PC-3 (cell line): Measurements from ENCODE around the gene CD300LB. TPM values are rescaled to one million over a fixed set of nuclear protein-coding genes. Genes with fewer than 3 reads are reported as not detected.

Experiments used
- ATAC-seq: fragments of 200-7000 bp; cut with Tn5 transposase; 2 replicates; pipeline ENCODE4 v1.9.1; 2020; ENCODE audit warnings: mild to moderate bottlenecking, moderate library complexity
- Bru-seq: library from RNA; stranded (reverse); fragments of 400-500 nt; gene quantifications from one replicate; lab custom pipeline; 2021; lab: Mats Ljungman, UMichigan
- BruChase-seq, 2 experiments: library from RNA; stranded (reverse); fragments of 400-500 nt; gene quantifications; one replicate each; lab custom pipeline; 2021; lab: Mats Ljungman, UMichigan
- BruUV-seq: library from RNA; stranded (reverse); fragments of 400-500 nt; replicated peaks from 2 replicates; lab custom pipeline; 2021; lab: Mats Ljungman, UMichigan
- CTCF ChIA-PET: fragments of 300-600 bp; sonication (Branson Sonifier 250); formaldehyde crosslinking; loops from one replicate; lab custom pipeline; 2022; ENCODE audit warnings: antibody characterized with exemption; lab: Charles Lee
- POLR2A ChIA-PET: fragments of 300-600 bp; sonication (Branson Sonifier 250); formaldehyde crosslinking; loops from one replicate; lab custom pipeline; 2022; ENCODE audit warnings: antibody characterized with exemption; ENCODE audit not compliant: unreplicated experiment; lab: Charles Lee
- DNase-seq: peaks from one replicate; pipeline ENCODE4 v3.0.0-alpha.2; 2015
- H2AFZ ChIP-seq: fragments of 300-600 bp; sonication (generic); 2 replicates; pipeline ENCODE4 v1.6.0; 2016; ENCODE audit warnings: antibody characterized with exemption, low read length
- H3F3A ChIP-seq: fragments of 300-600 bp; sonication (generic); one replicate; pipeline ENCODE4 v1.6.0; 2017; ENCODE audit warnings: antibody characterized with exemption, low read length, control low read depth, mild to moderate bottlenecking; ENCODE audit not compliant: unreplicated experiment
- H3K27ac ChIP-seq: fragments of 300-600 bp; sonication (generic); 2 replicates; pipeline ENCODE4 v1.5.1; 2016; ENCODE audit warnings: mild to moderate bottlenecking, low read length
- H3K27me3 ChIP-seq: fragments of 300-600 bp; sonication (generic); 2 replicates; pipeline ENCODE4 v1.6.1; 2016; ENCODE audit warnings: low read length, mixed read lengths
- H3K36me3 ChIP-seq: fragments of 300-600 bp; sonication (generic); 2 replicates; pipeline ENCODE4 v1.6.1; 2016; ENCODE audit warnings: low read depth, mixed run types, low read length, mixed read lengths
- H3K4me1 ChIP-seq: fragments of 300-600 bp; sonication (generic); 2 replicates; pipeline ENCODE4 v1.5.1; 2016; ENCODE audit warnings: low read length; ENCODE audit not compliant: insufficient read depth
- H3K4me2 ChIP-seq: fragments of 300-600 bp; sonication (generic); 2 replicates; pipeline ENCODE4 v1.6.0; 2016; ENCODE audit warnings: low read length
- H3K4me3 ChIP-seq: fragments of 300-600 bp; sonication (generic); 2 replicates; pipeline ENCODE4 v1.5.1; 2016; ENCODE audit warnings: mild to moderate bottlenecking, low read length, mixed read lengths
- H3K79me2 ChIP-seq: fragments of 300-600 bp; sonication (generic); 2 replicates; pipeline ENCODE4 v1.6.1; 2017; ENCODE audit warnings: low read length, mixed read lengths
- H3K9ac ChIP-seq: fragments of 300-600 bp; sonication (generic); 2 replicates; pipeline ENCODE4 v1.6.0; 2016; ENCODE audit warnings: mild to moderate bottlenecking, low read length
- H3K9me2 ChIP-seq: fragments of 300-600 bp; sonication (generic); replicated peaks from 2 replicates; pipeline ENCODE4 v1.6.1; 2016; ENCODE audit warnings: mixed run types, low read length, mixed read lengths
- H3K9me3 ChIP-seq: fragments of 300-600 bp; sonication (generic); 2 replicates; pipeline ENCODE4 v1.6.1; 2016; ENCODE audit warnings: low read length, mixed read lengths
- H4K20me1 ChIP-seq: fragments of 300-600 bp; sonication (generic); 2 replicates; pipeline ENCODE4 v1.6.1; 2016; ENCODE audit warnings: low read length, mixed read lengths
- EZH2 ChIP-seq: fragments of 300-600 bp; sonication (generic); IDR thresholded peaks from one replicate; pipeline ENCODE4 v1.6.1; 2017; ENCODE audit warnings: antibody characterized with exemption, mild to moderate bottlenecking, low read length; ENCODE audit not compliant: unreplicated experiment
- EZH2phosphoT487 ChIP-seq: fragments of 300-600 bp; sonication (generic); IDR thresholded peaks from 2 replicates; pipeline ENCODE4 v1.6.1; 2018; ENCODE audit warnings: mild to moderate bottlenecking, antibody characterized with exemption, low read length, borderline replicate concordance
- intact Hi-C: fragments of 100-400 bp; cut with micrococcal nuclease; formaldehyde crosslinking; loops from 2 replicates; pipeline ENCODE4 v1.9.0; 2023
- long read RNA-seq: library from polyadenylated mRNA; unstranded; transcript quantifications from one replicate; pipeline ENCODE4 v2.0.0, GENCODE V29; 2021; ENCODE audit not compliant: unreplicated experiment
- total RNA-seq: library from RNA; depleted of rRNA; stranded (reverse); fragments of >200 nt; gene quantifications from 2 replicates; pipeline ENCODE4 v1.2.3, GENCODE V29; 2014; rRNA removed
- TF ChIP-seq, protein P1 (sequence below): fragments of 300-600 bp; sonication (generic); conservative IDR thresholded peaks from 2 replicates; pipeline ENCODE4 v1.5.1; 2017; ENCODE audit warnings: antibody characterized with exemption, low read depth, mild to moderate bottlenecking, low read length

The CD300LB gene
- total RNA-seq (not detected in 2 replicates), Bru-seq, nascent RNA (not detected), BruChase-seq, experiment 1, labeled RNA remaining after a 6-hour chase (not detected), BruChase-seq, experiment 2, labeled RNA remaining after a 2-hour chase (percentile 6 among the genes with signal in this experiment)
- long read RNA-seq = 0 reads

DNA sequence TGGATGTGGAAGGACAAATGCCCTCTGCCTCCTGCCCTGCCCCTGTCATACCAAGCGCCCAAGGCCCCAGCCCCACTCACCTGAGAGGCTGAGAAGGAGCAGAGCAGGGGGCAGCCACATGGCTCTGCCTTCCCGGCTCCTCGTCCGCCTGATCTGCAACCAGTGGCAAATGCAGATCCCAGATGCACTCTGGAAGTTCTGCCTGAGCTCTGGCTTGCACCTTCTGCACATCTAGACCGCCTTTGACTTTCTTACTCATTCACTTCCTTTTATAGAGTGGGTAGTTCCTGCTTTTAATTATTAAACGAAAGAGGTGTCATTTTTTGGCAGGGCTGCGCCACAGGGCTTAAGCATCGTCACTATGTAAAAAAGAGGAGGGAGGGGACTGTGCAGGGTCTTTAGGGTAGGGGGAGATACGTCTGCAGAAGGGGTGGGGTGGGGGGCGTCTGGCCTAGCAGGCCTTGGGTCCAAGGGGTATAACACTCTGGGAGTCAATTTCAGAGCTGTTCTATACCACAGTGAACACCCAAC, at the start of gene CD300LB:
CD300LB (minus strand) TSS at position 245 of the 531 bp plus-strand sequence; CDS start at position 120, 125 bp downstream.
- no peaks in the 10 kb centered on the region for H3F3A ChIP-seq
- peaks cover 65% of the 10 kb centered on the region for H3K27me3 ChIP-seq
- H4K20me1 ChIP-seq = no peaks in the 10 kb centered on the region
- intact Hi-C loops = no loop called here
- TF ChIP-seq, protein P1, sequence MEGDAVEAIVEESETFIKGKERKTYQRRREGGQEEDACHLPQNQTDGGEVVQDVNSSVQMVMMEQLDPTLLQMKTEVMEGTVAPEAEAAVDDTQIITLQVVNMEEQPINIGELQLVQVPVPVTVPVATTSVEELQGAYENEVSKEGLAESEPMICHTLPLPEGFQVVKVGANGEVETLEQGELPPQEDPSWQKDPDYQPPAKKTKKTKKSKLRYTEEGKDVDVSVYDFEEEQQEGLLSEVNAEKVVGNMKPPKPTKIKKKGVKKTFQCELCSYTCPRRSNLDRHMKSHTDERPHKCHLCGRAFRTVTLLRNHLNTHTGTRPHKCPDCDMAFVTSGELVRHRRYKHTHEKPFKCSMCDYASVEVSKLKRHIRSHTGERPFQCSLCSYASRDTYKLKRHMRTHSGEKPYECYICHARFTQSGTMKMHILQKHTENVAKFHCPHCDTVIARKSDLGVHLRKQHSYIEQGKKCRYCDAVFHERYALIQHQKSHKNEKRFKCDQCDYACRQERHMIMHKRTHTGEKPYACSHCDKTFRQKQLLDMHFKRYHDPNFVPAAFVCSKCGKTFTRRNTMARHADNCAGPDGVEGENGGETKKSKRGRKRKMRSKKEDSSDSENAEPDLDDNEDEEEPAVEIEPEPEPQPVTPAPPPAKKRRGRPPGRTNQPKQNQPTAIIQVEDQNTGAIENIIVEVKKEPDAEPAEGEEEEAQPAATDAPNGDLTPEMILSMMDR = no peak
- TF ChIP-seq EZH2 (no peak), EZH2phosphoT487 (no peak)
- no peak within 1 kb of the TSS for H3K4me3 ChIP-seq
- no peak within 1 kb of the TSS for H3K4me2 ChIP-seq
- POLR2A ChIA-PET = no interaction called here
- H3K36me3 ChIP-seq = no peaks in the 10 kb centered on the region
- H2AFZ ChIP-seq = no peak within 1 kb of the TSS
- BruUV-seq = no TSS peak
- H3K27ac ChIP-seq = no peak within 1 kb of the TSS
- no peaks in the 10 kb centered on the region for H3K9me2 ChIP-seq
- peaks cover 7% of the 10 kb centered on the region; the same call in 1 of the 2 replicates for H3K9me3 ChIP-seq
- H3K79me2 ChIP-seq = no peaks in the 10 kb centered on the region
- CTCF ChIA-PET = no interaction called here
- H3K9ac ChIP-seq = no peak within 1 kb of the TSS
- H3K4me1 ChIP-seq = no peaks in the 10 kb centered on the region
- DNase-seq (no peak), ATAC-seq (no peak)

DNA sequence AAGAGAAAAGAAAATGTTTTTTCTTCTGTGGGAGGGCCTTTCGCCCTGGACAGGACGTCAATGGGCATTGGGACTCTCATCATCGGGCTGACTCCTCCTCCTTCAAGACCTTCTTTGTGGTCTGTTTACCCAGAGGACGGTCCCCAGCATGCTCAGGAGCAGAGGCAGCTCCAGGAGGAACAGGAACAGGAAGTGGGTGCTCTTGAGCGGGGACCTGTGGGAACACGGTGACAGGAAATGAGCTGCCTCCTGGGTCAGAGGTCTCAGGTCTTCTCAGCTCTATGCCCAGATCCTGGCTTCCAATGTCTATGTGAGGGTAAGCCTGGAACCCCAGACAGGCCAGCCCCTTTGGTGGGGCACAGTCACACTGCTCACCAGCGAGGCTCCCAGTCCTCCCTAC, 48.6 kb upstream of the CD300LB start:
- Histone ChIP-seq H3K9me2 (no peaks in the 10 kb centered on the region), H3K36me3 (no peaks in the 10 kb centered on the region), H2AFZ (no peak overlapping the region), H3K27me3 (peaks cover 58% of the 10 kb centered on the region), H3F3A (no peaks in the 10 kb centered on the region), H4K20me1 (no peaks in the 10 kb centered on the region), H3K27ac (no peak overlapping the region), H3K4me3 (no peak overlapping the region), H3K9ac (no peak overlapping the region), H3K4me2 (no peak overlapping the region), H3K4me1 (no peaks in the 10 kb centered on the region), H3K9me3 (0 out of 2 replicates have a peak, but pooled peaks cover 4% of the 10 kb centered on the region), H3K79me2 (no peaks in the 10 kb centered on the region)
- no peak for ATAC-seq
- no peak for DNase-seq
- CTCF ChIA-PET = no interaction called here
- no peak for TF ChIP-seq EZH2
- no peak for TF ChIP-seq EZH2phosphoT487
- TF ChIP-seq, protein P1 = no peak
- POLR2A ChIA-PET = no interaction called here
- intact Hi-C loops = no loop called here
- no TSS peak for BruUV-seq

DNA sequence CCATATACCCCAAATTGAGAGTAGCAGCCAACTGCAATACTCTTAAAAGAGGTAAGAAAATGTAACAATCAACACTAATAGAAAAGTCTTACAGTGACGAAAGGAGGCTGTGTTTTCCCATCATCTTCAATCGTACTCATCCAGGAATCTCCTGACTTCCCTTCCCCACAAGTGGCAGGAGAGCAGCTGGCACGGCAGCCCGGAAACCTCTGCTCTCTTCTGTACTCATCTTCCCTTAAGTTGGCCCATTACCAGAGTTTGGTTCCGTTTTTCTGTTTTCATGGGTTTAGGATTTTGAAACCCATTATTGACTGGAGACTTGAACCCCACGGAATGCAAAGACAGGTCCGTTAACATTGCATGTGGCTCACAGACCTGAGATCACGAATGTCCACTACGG, 47.7 kb upstream of the CD300LB start:
- ChIA-PET POLR2A (no interaction called here), CTCF (no interaction called here)
- Histone ChIP-seq H3K27me3 (peaks cover 58% of the 10 kb centered on the region), H2AFZ (no peak overlapping the region), H3K4me2 (no peak overlapping the region), H3K27ac (no peak overlapping the region), H3K79me2 (no peaks in the 10 kb centered on the region), H3F3A (no peaks in the 10 kb centered on the region), H4K20me1 (no peaks in the 10 kb centered on the region), H3K36me3 (no peaks in the 10 kb centered on the region), H3K4me3 (no peak overlapping the region), H3K4me1 (no peaks in the 10 kb centered on the region), H3K9ac (no peak overlapping the region), H3K9me2 (no peaks in the 10 kb centered on the region), H3K9me3 (no peaks in the 10 kb centered on the region)
- no TSS peak for BruUV-seq
- no peak for DNase-seq
- TF ChIP-seq EZH2 (no peak), EZH2phosphoT487 (no peak)
- TF ChIP-seq, protein P1 = no peak
- intact Hi-C loops = no loop called here
- ATAC-seq = no peak
